Measurements from ENCODE around the gene CHST8.

DNA sequence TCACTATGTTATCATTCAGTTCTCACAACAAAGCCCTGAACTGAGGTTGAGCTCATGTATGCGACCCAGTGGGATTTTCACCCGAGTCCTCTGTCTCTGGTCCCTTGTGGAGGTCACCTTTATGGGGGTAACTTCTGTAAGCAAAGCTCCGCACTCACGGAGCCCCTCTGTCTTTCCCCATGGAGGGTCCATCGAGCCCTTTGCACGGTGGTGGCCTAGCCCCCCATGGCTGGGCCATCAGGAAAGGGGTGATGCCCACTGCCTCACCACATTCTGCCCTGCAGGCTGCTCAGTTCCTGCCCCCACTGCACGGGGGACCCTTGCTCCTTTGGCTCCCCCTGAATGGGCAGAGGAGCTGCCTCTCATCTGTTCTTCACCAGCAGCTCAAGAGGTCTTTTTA is 39.6 kb downstream of the CHST8 start:
- TF ChIP-seq CTCF (IDR thresholded peaks at IDR 0.05; ENCODE audit: low read length) = no peak
- TF ChIP-seq EZH2 (optimal IDR thresholded peaks at IDR 0.05; ENCODE audit: low read depth, low read length) = no peak
- no peak for TF ChIP-seq EZH2phosphoT487 (IDR thresholded peaks at IDR 0.05; ENCODE audit: low read length)
